GM18526 (cell line): Measurements from ENCODE around the gene FUS.

ENCODE experiments used
- POLR2A ChIP-seq: IDR thresholded peaks from 3 replicates; pipeline ENCODE4 v1.6.1; 2011; ENCODE audit not compliant: insufficient read length; ENCODE audit errors: extremely low read depth

FUS gene

GRCh38 chr16:31213877-31214707 lies 34.2 kb downstream of the FUS start, which contains the start of gene TRIM72:
Gene TRIM72, plus strand, starts transcription at chr16:31214119. Its CDS starts 620 bp downstream, at chr16:31214739.
- no peak for TF ChIP-seq POLR2A

- TF ChIP-seq POLR2A: no peak
Observed at GRCh38 chr16:31214708-31215286, 34.9 kb downstream of the FUS start.

GRCh38 chr16:31215287-31216162 lies 35.6 kb downstream of the FUS start:
- no peak for TF ChIP-seq POLR2A

GRCh38 chr16:31216422-31217135 lies 36.6 kb downstream of the FUS start, which contains the start of gene PYDC1:
Gene PYDC1, minus strand, starts transcription at chr16:31217135. Its CDS starts 107 bp downstream, at chr16:31217028.
- TF ChIP-seq POLR2A: no peak

GRCh38 chr16:31217136-31217530 lies 37.2 kb downstream of the FUS start:
- TF ChIP-seq POLR2A: no peak

- no peak for TF ChIP-seq POLR2A
Observed at GRCh38 chr16:31219154-31219741, 39.3 kb downstream of the FUS start.

GRCh38 chr16:31221357-31222160 lies 41.6 kb downstream of the FUS start:
- TF ChIP-seq POLR2A: no peak

GRCh38 chr16:31223044-31223443 lies 43.1 kb downstream of the FUS start:
- no peak for TF ChIP-seq POLR2A

GRCh38 chr16:31224092-31224955 lies 44.4 kb downstream of the FUS start:
- TF ChIP-seq POLR2A: no peak

GRCh38 chr16:31225193-31225592 lies 45.3 kb downstream of the FUS start:
- TF ChIP-seq POLR2A: no peak

GRCh38 chr16:31228206-31228605 lies 48.3 kb downstream of the FUS start:
- TF ChIP-seq POLR2A: no peak

- no peak for TF ChIP-seq POLR2A
Observed at GRCh38 chr16:31229501-31229900, 49.6 kb downstream of the FUS start.

- no peak for TF ChIP-seq POLR2A
Observed at GRCh38 chr16:31238041-31238440, 58.1 kb downstream of the FUS start.
